COR-L47 (cell line): ENCODE results near the gene ZNF488.

Experiments
- DNase-seq: peaks from one replicate; lab custom pipeline; 2025; lab: John Stamatoyannopoulos, UW

Gene ZNF488

GRCh38 chr10:47366181-47366631, 17.9 kb downstream of the ZNF488 start:
- DNase-seq = no peak

GRCh38 chr10:47365431-47366180, 18.5 kb downstream of the ZNF488 start:
- DNase-seq = no peak

GRCh38 chr10:47364911-47365310, 19.2 kb downstream of the ZNF488 start:
- no peak for DNase-seq

- DNase-seq = no peak
Measured at GRCh38 chr10:47364366-47364765, 19.7 kb downstream of the ZNF488 start.

- no peak for DNase-seq
Measured at GRCh38 chr10:47363781-47364180, 20.3 kb downstream of the ZNF488 start.

GRCh38 chr10:47362199-47362598, 21.9 kb downstream of the ZNF488 start:
- DNase-seq = no peak

- DNase-seq = no peak
Measured at GRCh38 chr10:47361293-47361692, 22.8 kb downstream of the ZNF488 start.

- no peak for DNase-seq
Measured at GRCh38 chr10:47360419-47361040, 23.6 kb downstream of the ZNF488 start.

- no peak for DNase-seq
Measured at GRCh38 chr10:47359626-47360418, 24.3 kb downstream of the ZNF488 start.

- DNase-seq = no peak
Measured at GRCh38 chr10:47359101-47359500, 25.0 kb downstream of the ZNF488 start.

- no peak for DNase-seq
Measured at GRCh38 chr10:47358457-47358856, 25.6 kb downstream of the ZNF488 start.

GRCh38 chr10:47357911-47358310, 26.2 kb downstream of the ZNF488 start:
- DNase-seq = no peak

GRCh38 chr10:47357131-47357582, 26.9 kb downstream of the ZNF488 start:
- DNase-seq = no peak

- no peak for DNase-seq
Measured at GRCh38 chr10:47356708-47357107, 27.4 kb downstream of the ZNF488 start.

- no peak for DNase-seq
Measured at GRCh38 chr10:47354900-47355299, 29.2 kb downstream of the ZNF488 start.

GRCh38 chr10:47354165-47354564, 29.9 kb downstream of the ZNF488 start:
- DNase-seq = no peak

GRCh38 chr10:47353351-47353750, 30.7 kb downstream of the ZNF488 start:
- no peak for DNase-seq

- no peak for DNase-seq
Measured at GRCh38 chr10:47351899-47352815, 31.9 kb downstream of the ZNF488 start.

GRCh38 chr10:47350671-47351640, 33.1 kb downstream of the ZNF488 start:
- no peak for DNase-seq

- no peak for DNase-seq
Measured at GRCh38 chr10:47349941-47350371, 34.1 kb downstream of the ZNF488 start.
